DMS79 (cell line): Measurements from ENCODE around the gene NDST1.
"Not testable (repeated sequence)": the region's sequence is repeated elsewhere in the genome, so short reads cannot be mapped to it uniquely, and the experiment has no call there.

ENCODE experiments used
- DNase-seq: peaks from one replicate; lab custom pipeline; 2025; lab: John Stamatoyannopoulos, UW

Gene NDST1

DNA sequence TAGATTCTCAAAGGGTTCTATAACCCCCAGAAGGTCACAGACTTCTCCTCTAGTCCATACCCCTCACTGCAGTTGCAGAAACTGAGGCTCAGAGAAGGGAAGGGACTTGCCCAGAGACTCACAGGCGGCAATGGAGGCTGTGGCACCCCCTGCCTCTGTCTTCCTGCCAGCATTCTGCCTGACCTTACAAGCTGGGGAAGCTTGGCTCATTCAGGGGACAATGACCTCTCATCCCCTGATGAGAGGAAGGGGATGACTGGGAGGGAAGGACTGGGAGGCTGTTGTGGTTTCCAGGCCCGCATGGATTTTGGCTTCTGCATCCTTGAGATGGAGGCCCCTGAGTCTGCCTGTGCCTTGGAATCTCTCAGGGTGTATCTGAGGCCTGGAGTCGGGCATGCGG is 897 bp downstream of the NDST1 start:
- DNase-seq = no peak

DNA sequence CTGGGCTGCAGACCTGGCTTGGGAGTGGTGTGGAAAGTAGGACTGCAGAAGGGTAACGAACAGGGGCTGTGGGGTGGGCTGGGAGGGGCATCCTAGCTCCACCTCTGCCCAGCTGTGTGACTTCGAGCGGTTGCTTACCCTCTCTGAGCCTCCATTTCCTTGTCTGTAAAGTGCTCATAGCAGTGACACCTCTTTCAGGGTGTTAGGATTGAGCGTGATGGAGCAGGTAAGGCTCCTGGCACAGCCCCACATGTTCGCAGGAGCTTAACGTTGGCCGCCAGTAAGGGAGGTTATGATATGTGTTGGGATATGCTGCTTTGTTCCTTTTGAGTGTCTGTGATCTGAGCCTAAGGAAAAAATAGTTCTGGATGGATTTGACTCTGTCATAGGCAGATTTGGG is 2.1 kb downstream of the NDST1 start:
- no peak for DNase-seq

DNA sequence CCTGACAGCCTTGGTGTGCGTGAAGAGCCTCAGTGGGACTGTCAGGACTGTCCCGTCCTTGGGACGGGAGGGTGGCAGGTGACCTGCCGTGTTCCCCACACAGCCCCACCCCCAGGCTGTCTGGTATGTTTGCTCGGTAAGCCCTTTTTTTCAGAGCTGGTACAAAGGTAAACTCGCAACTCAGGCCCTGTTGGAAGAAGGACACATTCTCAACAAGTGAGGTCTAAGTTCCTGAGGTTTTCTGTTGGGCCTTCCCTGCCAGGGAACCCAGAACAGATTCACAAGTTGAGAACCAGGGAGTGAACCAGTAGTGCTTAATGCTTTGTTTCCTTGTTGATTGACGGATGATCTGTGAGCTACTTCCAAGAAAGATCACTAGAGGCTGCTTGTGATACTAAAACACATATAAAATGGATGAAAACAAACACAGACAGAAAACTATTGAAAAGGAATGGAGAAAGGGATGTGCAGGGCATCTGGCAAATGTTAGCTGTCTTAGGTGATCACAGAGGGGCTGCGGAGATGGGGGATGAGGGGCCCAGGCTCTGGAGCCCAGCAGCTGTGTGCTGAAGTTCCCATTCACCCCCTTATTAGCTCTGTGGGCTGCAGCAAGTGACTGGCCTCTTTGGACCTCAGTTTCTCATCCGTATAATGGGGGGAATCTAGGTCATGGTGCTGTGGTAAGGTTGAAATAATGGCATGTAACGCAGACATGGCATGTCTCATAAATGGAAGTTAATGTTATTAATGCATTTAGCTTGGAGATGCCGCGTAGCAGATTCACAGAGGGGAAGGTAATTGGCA is 2.7 kb downstream of the NDST1 start:
- DNase-seq = no peak

DNA sequence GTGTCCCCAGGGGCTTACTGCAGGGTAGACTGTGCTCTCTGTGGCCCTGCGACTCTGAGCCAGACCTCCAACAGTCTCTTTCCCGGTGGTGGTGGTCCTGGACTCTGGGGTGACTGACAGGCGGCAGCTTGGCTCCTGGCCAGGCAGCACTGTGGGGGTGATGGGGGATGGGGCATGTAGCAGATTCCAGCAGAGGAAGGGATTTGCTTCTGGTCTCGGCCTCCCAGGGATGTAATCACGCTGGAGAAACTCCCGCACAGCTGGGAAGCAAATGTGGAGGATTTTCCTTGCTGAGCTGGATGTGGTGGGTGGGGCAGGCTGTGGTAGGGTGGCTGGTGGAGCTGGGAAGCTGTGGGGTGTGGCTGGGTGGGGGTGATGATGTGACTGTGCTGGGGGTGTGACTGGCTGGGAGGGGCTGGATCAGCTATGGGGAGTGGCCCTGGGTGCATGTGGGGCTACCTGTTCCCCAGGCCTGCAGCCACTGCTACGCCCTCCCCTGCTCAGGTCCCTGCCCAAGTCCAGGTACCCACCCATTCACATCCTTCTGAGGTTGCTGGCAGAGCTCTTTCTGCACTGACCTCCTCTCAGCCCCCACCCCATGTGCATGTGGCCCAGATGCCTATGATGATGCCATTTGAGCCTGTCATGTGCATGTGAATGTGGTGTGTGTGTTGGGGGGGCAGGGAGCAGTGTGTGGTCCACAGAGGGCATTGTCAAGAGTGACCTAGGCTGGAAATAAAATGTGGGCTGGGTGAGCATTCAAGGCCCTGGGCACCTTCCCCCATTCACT is 3.8 kb downstream of the NDST1 start:
- DNase-seq = no peak

DNA sequence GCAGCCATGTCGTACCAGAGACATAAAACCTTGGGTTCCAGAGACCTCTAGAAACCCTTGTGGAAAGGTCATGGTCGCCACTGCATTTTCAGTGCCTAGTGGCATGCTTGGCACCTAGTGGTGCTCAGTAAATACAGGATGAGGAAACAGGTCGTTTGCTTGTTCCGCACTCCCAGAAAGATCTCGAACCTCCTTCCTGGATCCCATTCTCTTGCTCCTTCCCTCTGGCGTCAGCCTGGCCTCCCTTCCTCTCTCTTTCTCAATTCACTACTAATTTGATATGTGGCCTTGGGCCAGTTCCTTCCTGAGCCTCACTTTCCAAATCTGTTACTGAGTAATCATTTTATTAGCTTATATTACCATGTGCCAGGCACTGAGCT is 4.4 kb downstream of the NDST1 start:
- DNase-seq = no peak

DNA sequence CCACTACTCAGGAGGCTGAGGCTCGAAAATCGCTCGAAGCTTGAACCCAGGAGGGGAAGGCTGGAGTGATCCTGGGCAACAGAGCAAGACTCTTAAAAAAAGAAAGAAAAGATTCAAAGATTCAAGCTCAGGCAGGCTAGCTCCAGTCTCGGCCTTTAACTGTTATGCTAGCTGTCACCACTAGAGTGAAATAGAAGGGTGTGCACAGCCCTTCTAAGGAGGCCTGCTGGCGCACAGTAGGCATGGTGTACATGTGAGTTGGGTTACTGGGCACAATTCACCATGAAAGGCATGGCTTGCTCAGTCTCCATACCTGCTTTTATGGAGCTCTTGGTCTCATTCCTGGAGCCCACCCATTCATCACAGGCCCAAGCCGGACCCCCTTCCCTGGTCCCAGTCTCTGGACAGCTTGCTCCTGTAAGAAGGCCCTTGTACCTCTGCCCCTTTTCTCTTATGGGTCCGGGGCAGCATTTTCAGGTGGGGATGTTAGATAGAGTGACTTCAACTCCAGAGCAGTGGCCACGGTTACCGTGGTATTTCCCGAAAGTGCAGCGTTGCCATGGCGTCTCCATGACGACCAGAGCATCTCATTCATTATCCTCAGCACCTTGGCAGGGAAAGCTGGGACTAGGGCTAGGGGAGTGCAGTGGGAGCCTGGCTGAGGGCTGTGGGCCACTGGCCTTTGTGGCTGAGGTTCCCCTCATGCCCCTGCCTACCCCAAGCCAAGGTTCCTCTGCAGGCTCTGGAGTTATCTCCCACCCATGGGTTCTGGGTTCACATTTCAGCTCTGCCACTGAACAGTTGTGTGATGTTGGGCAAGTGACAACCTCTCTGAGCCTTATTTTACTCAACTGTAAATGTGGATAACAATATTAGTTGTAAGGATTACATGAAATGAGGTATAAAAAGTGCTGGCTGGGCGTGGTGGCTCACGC is 5.7 kb downstream of the NDST1 start:
- DNase-seq = no peak

DNA sequence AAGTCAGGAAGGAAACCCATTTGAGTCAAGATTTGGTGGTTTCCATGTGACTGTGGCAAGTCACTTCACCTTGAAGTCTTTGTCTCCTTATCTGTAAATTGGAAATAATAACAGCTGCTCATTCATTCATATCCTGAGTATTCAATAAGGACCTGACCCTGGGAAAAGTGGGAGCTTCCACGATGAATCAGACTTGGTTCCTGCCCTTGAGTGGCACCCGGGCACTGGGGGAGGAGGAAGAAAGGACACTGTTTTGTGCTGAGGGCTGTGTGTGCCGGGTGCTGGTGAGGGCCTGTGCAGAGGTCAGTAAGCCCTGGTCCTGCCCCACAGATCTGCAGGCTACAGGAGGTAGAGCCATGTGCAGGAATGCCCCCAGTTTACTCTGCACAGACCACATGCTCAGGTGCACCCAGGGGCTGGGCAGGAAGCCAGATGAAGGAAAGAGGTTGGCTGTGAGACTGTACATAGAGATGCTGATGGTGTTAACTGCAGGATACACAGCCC is 6.8 kb downstream of the NDST1 start:
- DNase-seq = peak; percentile 7

DNA sequence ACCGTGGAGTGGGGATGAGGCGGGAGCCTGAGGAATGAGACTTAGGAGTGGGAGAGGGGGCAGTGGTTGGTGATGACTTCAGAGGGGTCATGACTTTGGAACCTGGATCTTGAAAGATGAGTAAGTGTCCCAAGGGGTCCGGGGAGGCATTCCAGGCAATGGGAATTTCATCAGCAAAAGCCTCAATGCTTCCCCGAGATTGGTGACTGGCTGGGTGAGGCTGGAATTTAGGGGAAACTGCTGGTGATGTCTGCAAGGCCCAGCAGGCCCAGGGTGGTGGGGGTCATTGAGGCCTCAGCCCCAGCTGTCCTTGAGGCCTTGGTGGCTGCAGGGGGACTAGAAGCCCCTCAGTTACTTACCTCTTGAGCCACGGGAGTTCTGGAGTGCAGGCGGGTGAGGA is 7.5 kb downstream of the NDST1 start:
- no peak for DNase-seq

DNA sequence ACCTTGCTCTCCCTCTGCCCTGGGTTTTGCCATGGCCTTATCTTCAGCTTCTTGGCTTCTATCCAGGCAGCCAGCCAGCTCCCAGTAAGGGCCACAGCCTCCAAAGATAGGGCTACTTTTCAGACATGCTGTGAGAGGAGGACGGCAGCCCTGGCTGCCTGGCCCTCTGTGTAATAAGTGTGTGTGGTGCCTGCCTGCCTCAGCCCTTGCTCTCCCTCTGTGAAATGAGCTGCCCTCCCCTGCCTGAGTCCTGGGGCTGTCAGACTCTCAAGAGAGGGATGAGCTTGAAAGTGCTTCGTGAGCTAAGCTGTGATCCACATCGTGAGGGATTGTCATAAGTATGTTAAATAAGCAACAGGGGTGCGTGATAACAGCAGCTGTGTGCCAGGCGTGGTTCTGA is 8.1 kb downstream of the NDST1 start:
- no peak for DNase-seq

DNA sequence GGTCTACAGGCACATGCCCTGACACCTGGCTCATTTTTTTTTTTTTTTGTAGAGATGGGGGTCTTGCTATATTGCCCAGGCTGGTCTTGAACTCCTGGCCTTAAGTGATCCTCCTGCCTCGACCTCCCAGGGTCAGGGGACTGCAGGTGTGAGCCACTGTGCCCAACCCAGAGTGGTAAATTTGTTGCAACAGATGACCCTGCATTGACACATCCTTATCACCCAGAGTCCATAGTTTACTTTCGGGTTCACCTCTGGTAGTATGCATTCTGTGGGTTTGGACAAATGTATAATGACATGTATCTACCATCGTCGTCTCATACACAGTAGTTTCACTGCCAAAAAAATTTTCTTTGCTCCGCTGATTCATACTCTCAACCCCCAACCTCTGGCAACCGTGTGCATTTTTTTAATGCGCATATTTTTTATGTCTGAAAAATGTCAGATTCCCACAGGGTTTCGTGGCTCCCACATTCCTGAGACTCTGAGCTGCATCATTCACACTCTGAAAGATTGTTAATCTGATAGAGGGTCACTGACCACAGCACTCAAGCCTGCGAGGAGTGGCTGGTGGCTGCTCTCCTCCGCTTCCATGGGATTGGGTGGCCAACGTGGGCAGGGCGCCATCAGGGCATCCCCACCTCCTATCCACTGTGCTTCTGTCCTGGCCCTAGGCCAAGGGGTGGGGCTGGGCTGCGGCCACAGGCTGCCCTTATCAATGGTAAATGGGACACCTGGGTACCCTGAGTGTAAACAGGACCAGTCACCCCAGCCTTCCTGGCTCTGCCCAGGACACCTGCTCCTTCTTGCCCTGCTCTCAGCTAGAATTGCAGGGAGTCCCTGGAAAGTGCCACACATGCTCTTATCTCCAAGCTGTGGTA is 9.6 kb downstream of the NDST1 start:
- peak; percentile 16 for DNase-seq

DNA sequence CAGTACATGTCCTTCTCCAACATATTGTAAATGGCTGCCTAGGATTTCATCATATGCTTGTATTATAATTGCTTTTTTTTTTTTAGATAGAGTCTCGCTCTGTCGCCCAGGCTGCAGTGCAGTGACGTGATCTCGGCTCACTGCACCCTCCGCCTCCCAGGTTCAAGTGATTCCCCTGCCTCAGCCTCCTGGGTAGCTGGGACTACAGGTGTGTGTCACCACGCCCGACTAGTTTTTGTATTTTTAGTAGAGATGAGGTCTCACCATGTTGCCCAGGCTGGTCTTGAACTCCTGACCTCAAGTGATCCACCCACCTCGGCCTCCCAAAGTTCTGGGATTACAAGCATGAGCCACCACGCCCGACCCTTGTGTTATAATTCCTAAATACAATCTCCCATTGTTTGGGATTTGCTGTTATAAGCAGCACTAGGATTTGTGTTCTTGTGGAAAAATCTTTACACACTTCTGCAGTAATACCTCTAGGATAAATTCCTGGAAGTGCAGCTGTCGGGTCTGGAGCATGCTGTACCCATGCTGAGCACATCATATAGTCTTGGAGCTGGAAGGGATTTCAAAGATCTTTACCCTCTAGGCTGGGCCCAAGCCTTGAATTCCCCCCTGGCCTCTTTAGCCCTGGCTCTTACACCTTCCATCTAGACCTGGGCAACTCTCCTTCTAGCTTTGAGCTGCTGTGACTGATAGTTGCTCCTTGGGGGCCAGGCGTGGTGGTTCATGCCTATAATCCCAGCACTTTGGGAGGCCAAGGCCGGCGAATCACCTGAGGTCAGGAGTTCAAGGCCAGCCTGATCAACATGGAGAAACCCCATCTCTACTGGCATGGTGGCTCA is 11.0 kb downstream of the NDST1 start:
- DNase-seq = not testable (repeated sequence)

DNA sequence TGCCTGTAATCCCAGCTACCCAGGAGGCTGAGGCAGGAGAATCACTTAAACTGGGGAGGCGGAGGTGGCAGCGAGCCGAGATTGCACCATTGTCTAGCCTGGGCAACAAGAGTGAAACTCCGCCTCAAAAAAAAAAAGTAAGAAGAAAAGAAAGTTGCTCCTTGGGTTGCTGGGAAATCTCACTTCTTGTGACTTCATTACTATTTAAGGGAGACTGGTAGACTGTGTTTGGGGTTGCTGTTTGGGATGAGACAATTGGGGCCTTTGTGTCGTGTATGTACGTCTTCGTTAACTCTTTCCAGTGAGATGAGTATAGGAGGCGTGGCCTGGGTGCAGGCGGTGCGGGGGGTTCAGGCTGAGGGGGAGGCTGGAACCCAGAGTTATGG is 11.6 kb downstream of the NDST1 start:
- no peak for DNase-seq

DNA sequence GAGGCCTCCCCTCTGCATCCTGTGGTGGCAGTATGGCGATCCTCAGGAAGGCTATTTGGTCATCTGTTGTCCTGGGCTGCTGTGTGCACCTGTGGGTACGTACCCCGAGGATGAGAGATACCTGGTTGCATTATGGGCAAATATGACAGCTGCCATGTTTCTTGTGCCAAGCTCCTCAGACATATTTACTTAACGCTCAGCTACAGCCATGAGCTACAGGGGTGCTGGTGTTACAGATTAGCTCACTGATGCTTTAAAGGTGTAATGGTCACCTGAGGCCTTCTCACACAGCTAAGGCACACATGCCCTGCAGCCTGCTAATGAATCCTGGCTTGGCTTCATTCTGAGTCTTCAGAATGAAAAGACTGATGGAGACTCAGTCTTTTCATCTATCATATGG is 12.0 kb downstream of the NDST1 start:
- DNase-seq = no peak

GRCh38 chr5:150520747-150521521 is 13.0 kb downstream of the NDST1 start:
- DNase-seq = no peak

GRCh38 chr5:150521522-150521817 is 13.5 kb downstream of the NDST1 start:
- no peak for DNase-seq

- no peak for DNase-seq
Observed at GRCh38 chr5:150521939-150522503, 14.1 kb downstream of the NDST1 start.

GRCh38 chr5:150522504-150523414 is 14.8 kb downstream of the NDST1 start:
- DNase-seq = no peak
